SK-N-SH (cell line): Measurements from ENCODE around the gene GPR68.

Experiments
- FOSL2 ChIP-seq: IDR thresholded peaks from 2 replicates; pipeline ENCODE4 v1.4.0; 2012; ENCODE audit warnings: low read depth, mild to moderate bottlenecking, moderate library complexity, borderline replicate concordance
- TF ChIP-seq, protein P1 (sequence below): fragments of 200-600 bp; sonication (generic); IDR thresholded peaks from 2 replicates; pipeline ENCODE4 v1.6.1; 2017; ENCODE audit warnings: antibody characterized with exemption, mild to moderate bottlenecking, moderate library complexity

- TF ChIP-seq, protein P1, sequence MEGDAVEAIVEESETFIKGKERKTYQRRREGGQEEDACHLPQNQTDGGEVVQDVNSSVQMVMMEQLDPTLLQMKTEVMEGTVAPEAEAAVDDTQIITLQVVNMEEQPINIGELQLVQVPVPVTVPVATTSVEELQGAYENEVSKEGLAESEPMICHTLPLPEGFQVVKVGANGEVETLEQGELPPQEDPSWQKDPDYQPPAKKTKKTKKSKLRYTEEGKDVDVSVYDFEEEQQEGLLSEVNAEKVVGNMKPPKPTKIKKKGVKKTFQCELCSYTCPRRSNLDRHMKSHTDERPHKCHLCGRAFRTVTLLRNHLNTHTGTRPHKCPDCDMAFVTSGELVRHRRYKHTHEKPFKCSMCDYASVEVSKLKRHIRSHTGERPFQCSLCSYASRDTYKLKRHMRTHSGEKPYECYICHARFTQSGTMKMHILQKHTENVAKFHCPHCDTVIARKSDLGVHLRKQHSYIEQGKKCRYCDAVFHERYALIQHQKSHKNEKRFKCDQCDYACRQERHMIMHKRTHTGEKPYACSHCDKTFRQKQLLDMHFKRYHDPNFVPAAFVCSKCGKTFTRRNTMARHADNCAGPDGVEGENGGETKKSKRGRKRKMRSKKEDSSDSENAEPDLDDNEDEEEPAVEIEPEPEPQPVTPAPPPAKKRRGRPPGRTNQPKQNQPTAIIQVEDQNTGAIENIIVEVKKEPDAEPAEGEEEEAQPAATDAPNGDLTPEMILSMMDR = no peak
- no peak for TF ChIP-seq FOSL2
These were observed 13.1 kb downstream of the GPR68 start for GRCh38 chr14:91231446-91231845.
